ENCODE results near the gene SWAP70. TPM values are rescaled to one million over a fixed set of nuclear protein-coding genes. Genes with fewer than 3 reads are reported as not detected.
"Not testable (repeated sequence)": the region's sequence is repeated elsewhere in the genome, so short reads cannot be mapped to it uniquely, and the experiment has no call there.

The SWAP70 gene
- total and polyA plus RNA-seq, 2 donors (not counting 1 experiment from before 2014, with no cell fraction given), result 45.1 to 74.4 TPM

DNA sequence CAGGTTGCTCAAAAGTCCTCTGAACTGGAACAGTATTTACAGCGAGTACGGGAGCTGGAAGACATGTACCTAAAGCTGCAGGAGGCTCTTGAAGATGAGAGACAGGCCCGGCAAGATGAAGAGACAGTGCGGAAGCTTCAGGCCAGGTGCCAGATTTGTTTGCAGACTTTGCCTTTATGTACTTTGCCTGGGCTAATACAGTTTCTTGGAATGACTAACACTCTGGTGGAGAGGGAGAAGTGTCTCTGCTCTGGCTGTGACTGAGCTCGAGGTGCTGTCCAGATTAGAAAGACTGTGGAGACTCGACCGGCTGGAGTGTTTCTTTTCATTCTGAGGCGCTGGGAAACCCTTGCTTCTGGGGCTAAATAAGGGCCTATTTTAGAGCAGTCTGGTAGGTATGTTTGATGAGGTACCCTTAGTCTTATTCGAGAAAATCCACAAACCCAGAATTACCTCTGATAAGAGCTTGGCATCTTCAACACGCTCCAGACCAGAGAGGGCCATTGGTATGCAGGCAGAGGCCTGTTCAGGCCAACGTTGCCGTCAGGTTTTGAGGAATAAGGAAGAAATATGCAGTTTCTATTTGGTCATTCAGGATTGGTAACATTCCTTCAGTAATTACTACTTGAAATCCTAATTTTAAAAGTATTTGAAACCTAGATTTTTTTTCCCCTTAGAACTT, 76.5 kb downstream of the SWAP70 start:
- DNase-seq (ENCODE audit: low read depth in 2 of 2), result no peak
- Histone ChIP-seq H3K4me2 (ENCODE audit: extremely low read depth, insufficient read depth, low read length) (no peak overlapping the region), H2AFZ (ENCODE audit: low read length) (no peak overlapping the region), H3K4me3 (replicated peaks in 1 of 4; ENCODE audit: control extremely low read depth in 1 of 4, insufficient read depth in 1 of 4, low read depth in 3 of 4, low read length in 4 of 4) (no peak overlapping the region), H3K4me1 (ENCODE audit: control insufficient read depth, extremely low read depth, insufficient read depth, low read length) (no peaks in the 10 kb centered on the region), H3K9me3 (ENCODE audit: control insufficient read depth, insufficient read depth, low read depth, low read length) (no peaks in the 10 kb centered on the region), H3K27me3 (ENCODE audit: control insufficient read depth, insufficient read depth, low read length) (no peaks in the 10 kb centered on the region), H3K27ac (ENCODE audit: insufficient read depth, low read length) (no peak overlapping the region), H3K9ac (ENCODE audit: insufficient read depth, low read length) (no peak overlapping the region), H3K79me2 (ENCODE audit: control insufficient read depth, insufficient read depth, low read length) (no peaks in the 10 kb centered on the region), H4K20me1 (ENCODE audit: control insufficient read depth, extremely low read depth, insufficient read depth, low read length) (no peaks in the 10 kb centered on the region), H3K36me3 (ENCODE audit: control insufficient read depth, insufficient read depth, low read length) (peaks cover 13% of the 10 kb centered on the region)
- no peak for TF ChIP-seq CTCF (conservative IDR thresholded peaks at IDR 0.05 in 1 of 2, IDR thresholded peaks at IDR 0.05 in 1 of 2; ENCODE audit: low read depth in 1 of 2, low read length in 2 of 2)
- TF ChIP-seq EZH2 (IDR thresholded peaks at IDR 0.05; ENCODE audit: low read length, missing control alignments), result no peak

- no peak for DNase-seq (ENCODE audit: low read depth in 2 of 2)
- no peaks in the 10 kb centered on the region for H3K4me1 ChIP-seq (ENCODE audit: control insufficient read depth, extremely low read depth, insufficient read depth, low read length)
- H3K4me2 ChIP-seq (ENCODE audit: extremely low read depth, insufficient read depth, low read length), result no peak overlapping the region
- H3K79me2 ChIP-seq (ENCODE audit: control insufficient read depth, insufficient read depth, low read length), result no peaks in the 10 kb centered on the region
- no peaks in the 10 kb centered on the region for H3K9me3 ChIP-seq (ENCODE audit: control insufficient read depth, insufficient read depth, low read depth, low read length)
- no peaks in the 10 kb centered on the region for H3K27me3 ChIP-seq (ENCODE audit: control insufficient read depth, insufficient read depth, low read length)
- H3K4me3 ChIP-seq (replicated peaks in 1 of 4; ENCODE audit: control extremely low read depth in 1 of 4, insufficient read depth in 1 of 4, low read depth in 3 of 4, low read length in 4 of 4), result no peak overlapping the region
- H2AFZ ChIP-seq (ENCODE audit: low read length), result no peak overlapping the region
- TF ChIP-seq EZH2 (IDR thresholded peaks at IDR 0.05; ENCODE audit: low read length, missing control alignments) (no peak), CTCF (conservative IDR thresholded peaks at IDR 0.05 in 1 of 2, IDR thresholded peaks at IDR 0.05 in 1 of 2; ENCODE audit: low read depth in 1 of 2, low read length in 2 of 2) (no peak)
- peaks cover 16% of the 10 kb centered on the region for H3K36me3 ChIP-seq (ENCODE audit: control insufficient read depth, insufficient read depth, low read length)
- no peak overlapping the region for H3K9ac ChIP-seq (ENCODE audit: insufficient read depth, low read length)
- no peak overlapping the region for H3K27ac ChIP-seq (ENCODE audit: insufficient read depth, low read length)
- H4K20me1 ChIP-seq (ENCODE audit: control insufficient read depth, extremely low read depth, insufficient read depth, low read length), result no peaks in the 10 kb centered on the region
Measured at GRCh38 chr11:9741260-9741659, 77.4 kb downstream of the SWAP70 start.

DNA sequence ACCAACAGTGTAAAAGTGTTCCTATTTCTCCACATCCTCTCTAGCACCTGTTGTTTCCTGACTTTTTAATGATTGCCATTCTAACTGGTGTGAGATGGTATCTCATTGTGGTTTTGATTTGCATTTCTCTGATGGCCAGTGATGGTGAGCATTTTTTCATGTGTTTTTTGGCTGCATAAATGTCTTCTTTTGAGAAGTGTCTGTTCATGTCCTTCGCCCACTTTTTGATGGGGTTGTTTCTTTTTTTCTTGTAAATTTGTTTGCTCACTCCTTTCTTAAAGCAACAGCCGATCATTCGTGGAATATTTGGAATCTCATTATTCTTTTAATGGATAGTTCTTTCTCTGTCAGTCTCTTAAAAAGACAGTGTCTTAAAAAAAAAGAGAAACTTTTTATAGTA, 79.6 kb downstream of the SWAP70 start:
- peaks cover 12% of the 10 kb centered on the region for H3K36me3 ChIP-seq (ENCODE audit: control insufficient read depth, insufficient read depth, low read length)
- not testable (repeated sequence) for H4K20me1 ChIP-seq (ENCODE audit: control insufficient read depth, extremely low read depth, insufficient read depth, low read length); H3K4me3 ChIP-seq (replicated peaks in 1 of 4; ENCODE audit: control extremely low read depth in 1 of 4, insufficient read depth in 1 of 4, low read depth in 3 of 4, low read length in 4 of 4); H3K4me2 ChIP-seq (ENCODE audit: extremely low read depth, insufficient read depth, low read length); DNase-seq (ENCODE audit: low read depth in 2 of 2); H3K79me2 ChIP-seq (ENCODE audit: control insufficient read depth, insufficient read depth, low read length); H3K4me1 ChIP-seq (ENCODE audit: control insufficient read depth, extremely low read depth, insufficient read depth, low read length); H3K27ac ChIP-seq (ENCODE audit: insufficient read depth, low read length); H2AFZ ChIP-seq (ENCODE audit: low read length); H3K27me3 ChIP-seq (ENCODE audit: control insufficient read depth, insufficient read depth, low read length); H3K9me3 ChIP-seq (ENCODE audit: control insufficient read depth, insufficient read depth, low read depth, low read length); H3K9ac ChIP-seq (ENCODE audit: insufficient read depth, low read length)

Data from fibroblast of lung (primary cell).